GM21717 (cell line): ENCODE results near the gene RBM6.
"Not testable (repeated sequence)": the region's sequence is repeated elsewhere in the genome, so short reads cannot be mapped to it uniquely, and the experiment has no call there.

Experiments
- ATAC-seq: cut with Tn5 transposase; IDR thresholded peaks from one replicate; pipeline ENCODE4 v1.9.1; 2021; ENCODE audit warnings: mild to moderate bottlenecking, moderate library complexity; ENCODE audit not compliant: unreplicated experiment

RBM6 gene, protein sequence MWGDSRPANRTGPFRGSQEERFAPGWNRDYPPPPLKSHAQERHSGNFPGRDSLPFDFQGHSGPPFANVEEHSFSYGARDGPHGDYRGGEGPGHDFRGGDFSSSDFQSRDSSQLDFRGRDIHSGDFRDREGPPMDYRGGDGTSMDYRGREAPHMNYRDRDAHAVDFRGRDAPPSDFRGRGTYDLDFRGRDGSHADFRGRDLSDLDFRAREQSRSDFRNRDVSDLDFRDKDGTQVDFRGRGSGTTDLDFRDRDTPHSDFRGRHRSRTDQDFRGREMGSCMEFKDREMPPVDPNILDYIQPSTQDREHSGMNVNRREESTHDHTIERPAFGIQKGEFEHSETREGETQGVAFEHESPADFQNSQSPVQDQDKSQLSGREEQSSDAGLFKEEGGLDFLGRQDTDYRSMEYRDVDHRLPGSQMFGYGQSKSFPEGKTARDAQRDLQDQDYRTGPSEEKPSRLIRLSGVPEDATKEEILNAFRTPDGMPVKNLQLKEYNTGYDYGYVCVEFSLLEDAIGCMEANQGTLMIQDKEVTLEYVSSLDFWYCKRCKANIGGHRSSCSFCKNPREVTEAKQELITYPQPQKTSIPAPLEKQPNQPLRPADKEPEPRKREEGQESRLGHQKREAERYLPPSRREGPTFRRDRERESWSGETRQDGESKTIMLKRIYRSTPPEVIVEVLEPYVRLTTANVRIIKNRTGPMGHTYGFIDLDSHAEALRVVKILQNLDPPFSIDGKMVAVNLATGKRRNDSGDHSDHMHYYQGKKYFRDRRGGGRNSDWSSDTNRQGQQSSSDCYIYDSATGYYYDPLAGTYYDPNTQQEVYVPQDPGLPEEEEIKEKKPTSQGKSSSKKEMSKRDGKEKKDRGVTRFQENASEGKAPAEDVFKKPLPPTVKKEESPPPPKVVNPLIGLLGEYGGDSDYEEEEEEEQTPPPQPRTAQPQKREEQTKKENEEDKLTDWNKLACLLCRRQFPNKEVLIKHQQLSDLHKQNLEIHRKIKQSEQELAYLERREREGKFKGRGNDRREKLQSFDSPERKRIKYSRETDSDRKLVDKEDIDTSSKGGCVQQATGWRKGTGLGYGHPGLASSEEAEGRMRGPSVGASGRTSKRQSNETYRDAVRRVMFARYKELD

GRCh38 chr3:49939858-49940666 lies at the start of gene RBM6:
TSS of gene RBM6 (plus strand) at chr3:49940150. CDS start at chr3:49962642, 22,492 bp downstream.
- peak; percentile 90 for ATAC-seq

DNA sequence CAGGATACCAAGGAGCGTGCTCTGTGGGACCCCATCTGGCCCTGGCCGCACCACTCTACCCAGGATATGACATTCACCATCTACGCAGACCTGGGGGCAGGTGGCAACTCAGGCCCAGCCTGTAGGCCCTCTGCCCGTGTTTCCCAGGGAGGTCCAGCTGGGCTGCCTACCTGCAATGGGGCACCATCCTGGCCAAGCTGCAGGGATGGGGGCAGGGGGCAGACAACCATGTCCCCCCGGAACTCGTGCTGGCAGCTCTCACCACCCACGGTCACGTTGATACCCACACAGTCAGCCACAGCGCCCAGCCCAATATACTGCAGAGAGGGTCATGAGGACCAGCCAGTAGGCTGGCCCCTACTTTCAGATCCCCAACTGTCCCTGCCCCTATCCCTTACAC lies 44.2 kb upstream of the RBM6 start:
- ATAC-seq, result no peak

GRCh38 chr3:49896345-49896744 lies 43.6 kb upstream of the RBM6 start:
- ATAC-seq, result no peak

DNA sequence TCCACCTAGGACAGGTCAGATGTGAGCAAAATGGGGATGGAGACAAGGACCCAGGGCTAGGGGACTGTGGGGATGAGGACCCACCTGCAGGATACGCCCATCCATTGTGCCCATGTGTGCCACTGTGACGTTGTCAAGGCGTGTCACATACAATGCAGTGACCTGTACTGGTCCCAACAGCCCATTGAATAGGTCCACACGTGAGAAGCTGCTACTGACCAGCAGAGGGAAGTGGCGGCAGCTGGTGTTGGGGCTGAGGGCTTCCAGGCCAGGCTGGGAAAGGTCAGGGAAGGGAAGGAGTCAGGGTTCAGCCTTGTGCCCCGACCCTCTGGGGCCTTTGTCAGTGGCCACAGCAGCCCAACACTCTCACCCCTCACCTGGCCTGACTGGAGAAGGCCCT lies 41.0 kb upstream of the RBM6 start:
- no peak for ATAC-seq

- no peak for ATAC-seq
Observed at GRCh38 chr3:49899815-49900214, 40.1 kb upstream of the RBM6 start.

GRCh38 chr3:49900491-49901153 lies 39.3 kb upstream of the RBM6 start:
- ATAC-seq, result no peak

- no peak for ATAC-seq
Observed at GRCh38 chr3:49901366-49902339, 38.3 kb upstream of the RBM6 start.

DNA sequence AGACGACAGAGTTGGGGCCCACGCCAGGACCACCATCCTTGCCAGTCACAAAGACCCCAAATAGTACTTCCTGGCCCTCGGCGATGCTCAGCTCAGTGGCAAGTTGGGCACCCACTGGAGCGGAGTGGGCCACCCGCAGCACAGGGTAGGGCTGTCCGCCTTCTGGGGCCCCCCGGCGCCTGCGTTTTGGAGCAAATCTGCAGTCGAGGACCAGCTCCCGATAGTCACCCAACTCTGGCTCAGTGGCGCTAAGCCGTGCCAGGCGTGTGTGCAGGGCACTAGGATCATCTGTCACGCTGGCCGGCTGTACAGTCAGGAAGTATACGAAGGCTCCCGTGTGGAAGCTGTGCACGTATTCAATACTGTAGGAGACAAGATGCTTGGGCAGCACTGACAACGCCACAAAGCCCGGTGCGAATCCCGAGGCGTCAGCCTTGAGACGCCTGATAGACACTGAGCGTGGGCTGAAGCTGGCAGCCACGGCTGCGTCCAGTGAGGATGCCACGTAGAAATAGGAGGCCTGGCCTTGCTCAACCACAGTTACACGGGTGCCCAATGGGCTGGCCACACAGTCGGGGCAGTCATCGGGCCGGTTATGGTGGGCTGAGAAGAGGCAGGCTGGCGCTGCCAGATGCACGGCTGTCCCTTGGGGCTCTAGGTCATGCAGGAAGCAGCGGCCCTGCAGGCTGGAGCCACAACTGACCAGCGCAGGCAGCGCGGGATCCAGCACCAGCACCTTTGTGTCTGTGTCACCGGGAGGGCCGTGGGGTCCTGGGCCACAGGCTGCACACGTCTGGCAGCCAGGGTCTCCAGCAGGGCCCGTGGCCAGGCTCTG lies 37.2 kb upstream of the RBM6 start:
- ATAC-seq, result no peak

DNA sequence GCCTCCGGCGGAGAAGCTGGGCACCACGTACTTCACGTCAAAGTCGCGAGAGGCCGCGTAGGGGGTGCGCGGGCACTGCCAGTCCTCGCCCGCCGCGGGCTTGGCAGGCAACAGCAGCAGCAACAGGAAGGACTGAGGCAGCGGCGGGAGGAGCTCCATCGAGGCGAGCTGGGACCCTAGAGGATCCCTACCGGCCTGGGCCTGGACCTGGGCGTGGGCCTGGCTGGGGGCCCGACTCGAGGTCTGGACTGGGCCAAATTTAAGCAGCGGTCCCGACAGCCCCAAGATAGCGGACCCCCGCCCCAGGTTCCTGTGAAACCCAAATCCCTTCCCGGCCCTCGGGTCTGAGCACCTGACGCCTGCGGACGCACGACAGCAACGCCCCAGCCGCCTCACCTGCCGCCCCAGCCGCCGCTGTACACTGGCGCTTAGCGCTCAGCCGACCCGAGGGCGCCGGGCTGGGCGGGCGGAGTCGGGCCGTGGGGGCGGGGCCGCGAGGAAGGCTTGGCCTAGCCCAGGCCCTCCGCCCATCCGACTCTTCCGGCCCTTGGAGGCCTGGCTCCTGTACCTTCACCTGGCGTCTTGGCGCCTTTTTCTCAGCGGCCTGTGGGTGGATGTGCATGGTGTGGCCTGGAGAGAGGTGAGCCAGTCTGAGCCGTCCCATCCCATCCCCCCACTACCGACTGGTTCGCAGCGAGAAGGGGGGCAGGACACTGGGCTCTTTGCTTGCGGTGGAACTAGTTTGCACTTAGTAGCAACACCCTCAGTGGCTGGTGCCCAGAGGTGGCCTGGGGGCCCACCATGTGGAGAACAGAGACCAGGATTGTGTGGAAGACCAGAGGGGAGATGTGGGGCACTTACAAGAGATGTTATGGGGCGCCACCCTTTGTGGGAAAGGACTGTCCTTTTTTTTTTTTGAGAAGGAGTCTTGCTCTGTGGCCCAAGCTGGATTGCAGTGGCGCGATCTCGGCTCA lies 36.2 kb upstream of the RBM6 start, which contains the start of gene MST1R:
Gene MST1R (minus strand): TSS at position 423 of the 974 bp plus-strand sequence. CDS start 264 bp downstream, at position 159.
- ATAC-seq, result peak; percentile 58

- ATAC-seq, result not testable (repeated sequence)
Observed at GRCh38 chr3:49904448-49904847, 35.5 kb upstream of the RBM6 start.

- no peak for ATAC-seq
Observed at GRCh38 chr3:49906073-49906743, 33.7 kb upstream of the RBM6 start.

DNA sequence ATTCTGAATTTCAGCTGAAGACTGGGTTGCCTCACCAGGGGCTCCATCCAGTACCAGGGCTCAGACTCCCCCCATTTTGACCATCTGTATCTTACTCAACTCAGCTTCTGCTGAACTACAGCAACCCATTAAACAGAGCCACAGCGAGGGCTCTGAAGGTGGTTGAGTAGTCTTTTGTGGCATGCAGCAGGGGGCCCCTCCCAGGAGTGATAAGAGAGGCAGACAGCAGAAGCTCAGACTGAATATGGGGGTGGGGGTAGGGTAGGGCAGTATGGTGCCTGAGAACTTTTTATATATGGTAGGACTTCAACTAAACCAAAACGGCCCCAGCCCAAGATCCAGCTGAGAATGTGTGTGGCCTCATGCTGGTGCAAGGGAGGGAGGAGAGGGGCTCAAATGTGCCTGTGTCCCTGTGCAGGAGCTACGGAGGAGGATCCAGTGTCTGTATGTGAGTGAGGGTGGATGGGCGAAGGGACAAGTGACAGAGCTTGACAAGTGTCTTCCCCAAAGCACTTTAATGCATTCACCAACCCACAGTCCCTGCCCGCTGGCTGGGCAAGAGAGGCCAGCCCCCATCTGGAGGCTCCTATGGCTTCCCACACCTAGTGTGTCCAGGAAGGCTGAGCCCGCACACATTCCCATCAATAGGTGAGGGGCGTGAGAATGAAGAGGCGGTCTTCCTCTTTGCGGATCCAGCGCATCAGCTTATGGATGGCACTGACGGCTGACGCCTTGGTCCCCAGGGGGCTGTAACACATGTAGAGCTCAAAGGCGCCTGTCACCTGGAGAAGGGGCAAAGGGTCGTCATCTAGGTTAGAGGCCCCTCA lies 31.4 kb upstream of the RBM6 start:
- no peak for ATAC-seq

- ATAC-seq, result no peak
Observed at GRCh38 chr3:49910409-49911123, 29.4 kb upstream of the RBM6 start.

DNA sequence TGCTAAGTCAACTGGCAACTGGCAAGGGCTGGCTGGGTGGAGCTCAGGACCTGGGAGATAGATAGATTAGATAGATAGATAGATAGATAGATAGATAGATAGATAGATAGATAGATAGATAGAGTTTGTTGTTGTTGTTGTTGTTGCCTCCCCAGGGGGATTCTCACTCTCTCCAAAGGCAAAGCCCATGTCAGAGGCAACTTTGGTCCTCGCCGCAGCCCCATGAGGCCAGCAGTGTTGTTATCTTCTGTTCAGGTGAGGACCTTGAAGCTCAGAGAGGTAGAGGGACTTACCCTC lies 28.9 kb upstream of the RBM6 start:
- no peak for ATAC-seq

DNA sequence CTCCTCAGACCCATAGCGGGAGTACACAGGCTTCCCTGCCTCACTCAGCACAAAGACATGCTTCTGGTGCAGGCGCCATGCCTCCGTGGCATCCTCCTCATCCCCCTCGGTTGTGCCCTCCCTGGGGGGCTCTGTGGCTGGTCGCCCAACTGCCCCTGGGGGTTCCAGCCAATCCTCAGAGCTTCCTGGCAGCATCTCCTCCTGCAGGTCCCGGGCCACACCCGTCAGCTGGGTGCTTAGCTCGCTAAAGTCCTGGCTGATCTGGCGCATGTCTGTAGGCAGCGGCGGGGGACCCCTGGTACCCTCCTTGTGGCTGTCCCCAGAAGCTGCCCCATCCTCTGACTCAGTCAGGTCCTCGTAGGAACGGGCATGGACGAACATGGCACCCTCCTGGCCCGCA lies 28.3 kb upstream of the RBM6 start:
- no peak for ATAC-seq
